ENCODE measurements around the gene SCAP.
A peak's percentile ranks its signal among the peaks of the same experiment; 100 is the strongest.

SCAP gene

GRCh38 chr3:47380601-47381316 is 95.0 kb downstream of the SCAP start, which contains the start of gene PTPN23 (continued):
- TF ChIP-seq ZSCAN4 (tag by site-specific recombination; IDR thresholded peaks at IDR 0.05) (no peak), KLF1 (tag by site-specific recombination; IDR thresholded peaks at IDR 0.05) (peak; percentile 54; the same call in 1 of the 2 replicates), KLF8 (tag by site-specific recombination; IDR thresholded peaks at IDR 0.05) (peak; percentile 17; the same call in 1 of the 2 replicates)

GRCh38 chr3:47380026-47380600 is 95.6 kb downstream of the SCAP start:
- peak overlapping the region; percentile 76 for H3K27ac ChIP-seq (ENCODE audit: extremely low read depth, low read depth, low read length)
- H3K36me3 ChIP-seq (ENCODE audit: control insufficient read depth in 2 of 2, insufficient read depth in 1 of 2, low read length in 2 of 2), result peaks cover 0 to 1% of the 10 kb centered on the region in 2 experiments; a peak in 1 of 3 replicates
- ChIA-PET CTCF (no interaction called here), POLR2A (interaction anchor here (0.6 to 1.4 kb wide), 12 partner anchors 9 to 534 kb away, joined by 3 to 13 read pairs (median 3); no protein-coding TSS in a partner anchor)
- H3K4me1 ChIP-seq (ENCODE audit: control insufficient read depth, insufficient read depth, low read length), result no peaks in the 10 kb centered on the region
- H3K4me3 ChIP-seq (ENCODE audit: low read depth, low read length), result peak overlapping the region; percentile 95
- no peaks in the 10 kb centered on the region for H3K9me3 ChIP-seq (ENCODE audit: control insufficient read depth, insufficient read depth, low read depth, low read length)
- no peak for TF ChIP-seq ZNF280D (tag by site-specific recombination; IDR thresholded peaks at IDR 0.05)
- peak; percentile 14; the same call in 1 of the 2 replicates for TF ChIP-seq PATZ1 (tag by site-specific recombination; IDR thresholded peaks at IDR 0.05)
- 0 out of 2 replicates have a peak, but pooled peaks have one; percentile 94 for TF ChIP-seq ZNF394 (tag by site-specific recombination; IDR thresholded peaks at IDR 0.05; ENCODE audit: borderline replicate concordance)
- TF ChIP-seq ZNF449 (tag by site-specific recombination; IDR thresholded peaks at IDR 0.05), result no peak
- TF ChIP-seq ZNF2 (tag by site-specific recombination; IDR thresholded peaks at IDR 0.05), result peak; percentile 49
- peak; percentile 18; the same call in 1 of the 2 replicates for TF ChIP-seq ZNF366 (tag by site-specific recombination; conservative IDR thresholded peaks at IDR 0.05)
- TF ChIP-seq SCRT1 (tag by site-specific recombination; IDR thresholded peaks at IDR 0.05; ENCODE audit: borderline replicate concordance), result peak; percentile 84; the same call in 1 of the 2 replicates
- TF ChIP-seq REST (tag by site-specific recombination; IDR thresholded peaks at IDR 0.05), result 0 out of 2 replicates have a peak, but pooled peaks have one; percentile 27
- peak; percentile 84; the same call in 1 of the 2 replicates for TF ChIP-seq KLF17 (tag by site-specific recombination; IDR thresholded peaks at IDR 0.05)
- peak; percentile 97 for TF ChIP-seq SCRT2 (tag by site-specific recombination; IDR thresholded peaks at IDR 0.05)
- no peak for TF ChIP-seq ZNF157 (tag by site-specific recombination; IDR thresholded peaks at IDR 0.05)

Measured in HEK293 (cell line).